ENCODE data around the gene NPHP4.

Gene NPHP4

DNA sequence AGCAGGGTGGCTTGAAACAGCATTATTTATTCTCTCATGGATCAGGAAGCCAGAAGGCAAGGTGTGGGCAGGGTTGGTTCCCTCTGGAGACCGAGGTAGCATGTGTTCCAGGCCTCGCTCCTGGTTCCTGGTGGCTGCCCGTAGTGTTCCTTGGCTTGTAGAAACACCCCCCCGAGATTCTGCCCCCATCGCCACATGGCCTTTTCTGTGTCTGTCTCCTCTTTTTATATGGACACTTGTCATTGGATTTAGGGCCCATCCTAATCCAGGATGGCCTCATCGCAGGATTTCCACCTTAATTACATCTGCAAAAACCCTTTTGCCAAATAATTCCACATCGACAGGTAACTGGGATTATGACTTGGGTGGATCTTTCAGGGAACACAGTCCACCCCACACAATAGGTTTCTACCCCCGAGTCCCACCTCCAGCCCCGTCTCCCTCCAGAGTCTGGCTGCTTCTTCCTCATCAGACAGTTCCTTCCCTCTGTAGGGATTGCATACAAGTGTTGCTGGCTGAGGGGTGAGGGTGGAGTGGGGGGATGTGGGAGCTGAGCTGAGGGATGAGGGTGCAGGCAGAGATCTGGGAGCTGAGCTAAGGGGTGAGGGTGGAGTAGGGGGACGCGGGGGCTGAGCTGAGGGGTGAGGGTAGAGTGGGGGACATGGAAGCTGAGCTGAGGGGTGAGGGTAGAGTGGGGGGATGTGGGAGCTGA, 12.3 kb upstream of the NPHP4 start:
- no peak for DNase-seq (ENCODE audit: low spot score)
- no peak for FAIRE-seq

DNA sequence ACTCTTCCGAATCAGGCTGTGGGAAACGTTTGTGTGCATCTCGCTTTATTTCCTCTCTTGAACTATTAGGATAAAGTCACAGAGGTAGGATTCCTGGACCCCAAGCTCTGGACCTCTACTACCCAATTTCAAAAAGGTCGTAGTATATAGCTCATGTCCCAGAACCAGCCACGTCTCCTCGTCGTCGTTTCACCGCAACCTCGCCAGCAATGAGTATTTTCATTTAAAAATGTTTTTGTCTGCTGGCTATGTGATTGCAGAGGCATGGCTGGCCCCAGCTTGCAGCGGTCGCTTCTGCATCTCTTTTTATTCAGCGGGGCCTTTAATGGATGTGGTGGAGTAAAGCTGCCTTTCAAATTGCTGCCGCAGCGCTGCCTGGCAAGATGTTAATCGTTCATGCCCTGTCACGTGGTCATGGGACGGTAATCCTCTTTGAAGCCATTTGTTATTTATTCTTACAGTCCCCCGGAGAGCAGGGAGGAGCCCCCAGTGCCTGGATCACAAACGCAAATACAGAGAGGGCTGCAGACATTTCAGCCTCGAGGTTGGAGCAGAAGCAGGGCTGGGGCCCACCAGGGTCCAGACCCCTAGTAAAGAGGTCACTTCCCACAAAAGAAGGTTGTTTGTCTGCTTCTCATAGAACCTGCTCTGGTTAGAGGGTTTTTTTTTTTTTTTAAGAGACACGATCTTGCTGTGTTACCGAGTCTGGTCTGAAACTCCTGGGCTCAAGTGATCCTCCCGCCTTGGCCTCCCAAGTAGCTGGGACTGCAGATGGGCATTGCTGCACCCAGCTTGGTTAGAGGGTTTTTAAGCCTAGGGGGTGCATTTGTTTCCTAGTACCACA, 11.6 kb upstream of the NPHP4 start:
- FAIRE-seq (no peak), DNase-seq (ENCODE audit: low spot score) (no peak)

GRCh38 chr1:6002714-6003501, 10.7 kb upstream of the NPHP4 start:
- no peak for FAIRE-seq
- DNase-seq (ENCODE audit: low spot score) = no peak

- DNase-seq (ENCODE audit: low spot score) (no peak), FAIRE-seq (no peak)
These were observed 9.9 kb upstream of the NPHP4 start for GRCh38 chr1:6001992-6002576.

DNA sequence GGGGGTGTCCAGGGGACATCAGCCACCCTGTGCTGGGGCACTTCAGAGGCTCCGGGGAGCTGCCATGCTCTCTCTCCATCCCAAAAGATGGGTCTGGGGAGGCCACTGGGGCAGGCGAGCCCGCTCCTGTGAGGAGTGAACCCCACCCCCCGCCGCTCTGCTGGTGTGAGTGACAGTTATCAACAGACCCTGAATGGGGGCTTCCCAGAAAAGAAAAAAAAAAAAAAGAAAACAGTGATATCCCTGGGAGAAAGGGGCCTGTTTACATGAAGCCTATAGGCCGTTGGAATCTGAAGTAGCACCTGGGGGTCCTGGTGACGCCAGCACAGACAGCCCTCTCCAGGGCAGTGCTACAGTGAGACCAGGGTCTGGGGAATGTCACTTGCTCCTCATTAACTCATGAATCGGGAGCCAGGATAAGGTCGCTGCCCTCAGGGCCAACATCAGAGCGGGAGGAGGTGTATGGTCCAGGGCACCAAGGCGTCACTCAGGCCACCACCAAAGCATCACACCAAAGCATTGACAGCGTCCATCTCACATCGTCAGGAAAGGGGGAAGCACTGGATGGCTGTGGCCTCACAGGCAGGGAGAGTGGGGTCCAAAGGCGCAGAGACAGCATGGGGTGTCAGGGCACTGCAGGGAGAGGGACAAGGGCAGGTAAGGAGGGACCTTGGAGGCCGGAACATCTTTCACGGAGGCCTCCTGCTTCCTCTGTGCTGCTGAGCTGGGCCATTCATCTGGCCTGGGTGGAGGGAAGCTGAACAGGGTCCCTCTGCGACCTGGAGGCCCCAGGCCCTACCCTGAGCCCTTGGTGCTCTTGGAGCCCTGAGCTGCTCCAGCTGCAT, 8.4 kb upstream of the NPHP4 start:
- DNase-seq (ENCODE audit: low spot score) = no peak
- no peak for FAIRE-seq

- no peak for DNase-seq (ENCODE audit: low spot score)
- no peak for FAIRE-seq
These were observed 7.7 kb upstream of the NPHP4 start for GRCh38 chr1:5999711-6000443.

- DNase-seq (ENCODE audit: low spot score) = no peak
- no peak for FAIRE-seq
These were observed 6.7 kb upstream of the NPHP4 start for GRCh38 chr1:5998906-5999301.

DNA sequence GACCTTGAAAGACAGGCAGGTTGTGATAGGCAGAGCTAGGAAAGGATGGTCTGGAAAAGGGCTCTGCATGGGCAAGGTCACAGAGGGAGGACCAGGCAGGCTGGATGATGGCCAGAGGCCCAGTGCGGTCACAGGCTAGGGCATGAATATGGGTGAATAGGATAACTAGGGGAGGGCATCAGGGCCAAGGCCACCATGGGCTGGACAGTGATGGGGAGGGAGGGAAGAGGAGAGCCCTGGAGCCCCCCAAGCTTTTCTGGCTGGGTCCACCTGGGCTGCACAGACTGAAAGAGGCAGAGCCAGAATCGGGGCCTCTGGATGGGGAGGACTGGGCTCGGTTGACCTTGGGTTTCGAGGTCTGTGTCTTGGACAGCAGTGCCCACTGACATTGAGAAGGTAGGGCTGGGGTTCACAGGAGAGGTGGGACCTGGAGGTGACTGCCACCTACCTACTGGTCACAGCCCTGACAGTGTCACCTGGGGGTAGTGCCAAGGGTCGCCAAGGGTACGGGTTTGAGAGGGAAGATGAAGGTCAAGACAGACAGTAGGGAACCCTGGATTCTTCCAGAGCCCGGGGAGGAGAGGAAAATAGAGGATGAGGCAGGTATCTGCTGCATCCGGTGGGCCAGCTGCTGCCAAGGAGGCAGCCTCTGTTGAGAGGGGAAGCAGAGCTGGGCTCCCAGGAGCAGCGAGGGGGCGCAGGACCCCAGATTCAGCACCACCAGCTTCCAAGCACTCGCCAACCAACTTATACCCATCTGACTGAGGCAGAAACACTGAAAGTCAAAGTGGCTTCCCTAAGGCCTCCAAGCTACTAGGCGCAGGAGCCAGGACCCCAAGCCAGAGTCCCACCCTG, 6.1 kb upstream of the NPHP4 start:
- DNase-seq (ENCODE audit: low spot score) = no peak
- FAIRE-seq = no peak

DNA sequence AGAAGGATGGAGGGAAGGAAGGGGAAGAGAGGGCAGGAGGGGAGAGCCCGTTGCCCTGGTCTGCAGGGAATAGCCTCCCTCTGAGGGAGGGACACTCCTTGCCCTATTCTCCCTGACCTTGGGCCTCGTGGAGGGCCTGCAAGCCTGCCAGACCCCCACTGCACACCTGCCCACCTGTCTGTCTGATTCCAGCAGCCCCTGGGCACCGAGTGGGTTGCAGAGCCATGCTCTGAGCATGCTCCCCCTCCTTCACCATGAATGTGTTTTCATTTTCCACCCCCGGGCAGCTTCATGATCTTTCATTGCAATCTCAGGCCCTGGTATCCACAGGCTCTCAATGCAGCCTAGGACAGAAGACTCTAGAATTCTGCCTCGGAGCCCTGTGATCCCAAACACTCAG, 5.1 kb upstream of the NPHP4 start:
- no peak for FAIRE-seq
- no peak for DNase-seq (ENCODE audit: low spot score)

GRCh38 chr1:5996641-5997270, 4.5 kb upstream of the NPHP4 start:
- FAIRE-seq = no peak
- no peak for DNase-seq (ENCODE audit: low spot score)

DNA sequence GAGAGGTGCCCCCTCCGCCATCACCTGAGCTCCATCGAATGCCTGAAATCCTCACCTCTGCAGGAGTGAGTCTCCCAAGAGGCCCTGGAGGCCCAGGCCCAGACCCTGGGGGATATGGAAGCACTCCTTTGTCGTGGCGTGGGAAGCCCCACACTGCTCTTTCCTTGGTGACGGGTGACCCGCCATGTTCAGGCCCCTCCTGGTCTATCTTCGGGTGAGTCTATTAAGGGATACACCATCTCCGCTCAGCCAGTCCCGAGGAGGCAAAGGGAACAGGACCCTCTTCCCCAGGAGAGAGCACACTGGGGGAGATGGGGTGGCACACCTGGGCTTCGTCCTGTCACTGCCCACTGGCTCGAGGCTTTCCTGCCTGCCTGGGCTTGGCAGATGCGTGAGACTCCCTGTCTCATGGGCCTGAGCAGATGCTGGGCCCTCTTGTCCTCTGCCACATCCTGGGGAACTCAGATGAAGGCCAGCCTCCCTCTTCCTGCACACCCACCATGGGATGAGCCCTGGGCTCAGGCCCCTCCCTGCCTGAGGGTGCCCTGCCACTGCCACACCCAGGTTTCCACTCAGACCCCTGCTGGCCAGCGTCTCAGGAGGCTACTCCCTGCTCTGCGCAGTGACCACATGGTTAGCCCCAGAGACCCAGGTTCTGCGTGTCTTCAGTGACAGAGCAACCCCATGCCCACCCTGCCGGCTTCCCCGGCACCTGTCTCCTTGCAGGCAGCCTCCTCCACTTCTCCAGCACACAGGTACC, 3.8 kb upstream of the NPHP4 start:
- FAIRE-seq = no peak
- DNase-seq (ENCODE audit: low spot score) = no peak

DNA sequence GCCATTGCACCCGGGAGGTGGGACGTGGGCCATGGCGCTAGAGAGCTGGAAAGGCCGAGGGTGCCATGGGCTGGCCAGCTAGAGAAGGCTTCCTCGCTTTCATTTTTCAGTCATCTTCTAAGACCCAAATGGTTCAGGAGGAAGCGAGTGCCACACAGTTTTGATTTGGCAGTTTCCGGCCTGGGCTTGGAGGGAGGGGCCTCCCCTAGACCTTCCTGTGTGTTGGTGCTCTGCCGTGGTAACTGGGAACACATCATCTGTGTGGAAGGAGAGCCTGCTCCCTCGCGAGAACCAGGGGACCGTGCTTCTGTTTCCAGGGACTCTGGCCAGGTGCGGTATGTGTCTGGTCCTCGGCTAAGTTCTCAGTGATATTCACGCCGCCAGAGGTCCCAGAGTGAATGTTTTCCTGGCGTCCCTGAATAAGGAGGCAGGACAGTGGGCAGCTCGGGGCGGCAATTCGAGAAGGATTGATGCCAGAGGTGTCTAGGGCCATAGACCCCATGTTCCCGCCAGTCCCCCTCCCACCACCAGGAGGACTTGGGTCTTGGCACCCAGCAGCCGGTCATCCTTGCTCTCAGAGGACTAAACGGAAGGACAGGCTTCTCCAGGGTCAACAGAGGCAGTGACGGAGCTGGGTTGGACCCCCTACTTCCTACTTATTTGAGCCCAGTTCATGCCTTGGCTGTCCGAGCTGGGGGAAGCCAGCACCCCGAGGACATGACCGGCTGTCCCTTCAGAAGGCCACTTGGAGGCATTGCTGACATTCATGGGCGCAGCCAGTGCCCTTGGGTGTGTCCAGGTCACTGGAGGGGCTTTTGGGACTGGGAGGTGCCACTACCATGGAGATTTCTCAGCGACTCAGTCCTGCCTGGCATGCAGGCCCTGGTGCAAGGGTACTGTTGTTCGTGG, 2.7 kb upstream of the NPHP4 start:
- no peak for DNase-seq (ENCODE audit: low spot score)
- no peak for FAIRE-seq

- DNase-seq (ENCODE audit: low spot score) (no peak), FAIRE-seq (no peak)
These were observed 1.6 kb upstream of the NPHP4 start for GRCh38 chr1:5993556-5994491.

GRCh38 chr1:5992814-5993555, 760 bp upstream of the NPHP4 start:
- peak; percentile 29 for DNase-seq (ENCODE audit: low spot score)
- no peak for FAIRE-seq

DNA sequence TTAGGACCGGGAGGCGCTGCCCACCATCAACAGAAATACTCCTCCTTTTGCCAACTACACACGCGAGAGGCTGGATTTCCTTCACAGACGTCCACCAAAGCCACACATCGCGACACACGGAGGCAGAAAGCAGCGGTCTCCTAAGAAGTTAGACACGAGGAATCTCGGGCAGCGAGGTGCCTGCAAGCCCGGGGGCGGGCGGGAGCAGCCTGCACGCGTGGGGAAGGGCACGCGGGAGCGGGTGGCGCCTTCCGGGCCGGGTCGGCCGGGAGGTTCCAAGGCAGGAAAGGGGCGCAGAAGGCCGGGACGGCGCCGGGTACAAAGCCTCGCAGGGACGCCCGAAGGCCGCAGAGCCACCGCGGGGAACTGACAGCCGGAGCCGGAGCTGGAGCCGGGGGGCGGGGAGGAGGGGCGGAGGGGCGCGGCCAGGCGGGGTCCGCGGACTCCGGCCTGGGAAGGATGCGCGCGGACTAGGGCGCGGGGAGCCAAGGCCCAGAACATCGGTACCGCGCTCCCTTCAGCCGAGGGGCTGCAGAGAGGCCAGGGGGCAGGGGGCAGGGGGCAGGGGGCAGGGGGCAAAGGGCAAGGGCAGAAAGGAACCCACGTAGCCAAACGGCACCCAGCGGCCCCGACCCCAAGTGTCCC, 722 bp downstream of the NPHP4 start:
- DNase-seq (ENCODE audit: low spot score) = peak; percentile 52
- FAIRE-seq = no peak

Measured in urothelium cell line (cell line).